ENCODE measurements around the gene SCO2. TPM values are rescaled to one million over a fixed set of nuclear protein-coding genes. Genes with fewer than 3 reads are reported as not detected.

Gene SCO2
- total RNA-seq, 1 donor from 2014 or later: 0.82 TPM

- FAIRE-seq: no peak
- DNase-seq (ENCODE audit: low spot score in 2 of 2): no peak
Observed at GRCh38 chr22:50483556-50483955, 41.8 kb downstream of the SCO2 start.

- no peak for FAIRE-seq
- DNase-seq (ENCODE audit: low spot score in 2 of 2): no peak
Observed at GRCh38 chr22:50483106-50483505, 42.3 kb downstream of the SCO2 start.

DNA sequence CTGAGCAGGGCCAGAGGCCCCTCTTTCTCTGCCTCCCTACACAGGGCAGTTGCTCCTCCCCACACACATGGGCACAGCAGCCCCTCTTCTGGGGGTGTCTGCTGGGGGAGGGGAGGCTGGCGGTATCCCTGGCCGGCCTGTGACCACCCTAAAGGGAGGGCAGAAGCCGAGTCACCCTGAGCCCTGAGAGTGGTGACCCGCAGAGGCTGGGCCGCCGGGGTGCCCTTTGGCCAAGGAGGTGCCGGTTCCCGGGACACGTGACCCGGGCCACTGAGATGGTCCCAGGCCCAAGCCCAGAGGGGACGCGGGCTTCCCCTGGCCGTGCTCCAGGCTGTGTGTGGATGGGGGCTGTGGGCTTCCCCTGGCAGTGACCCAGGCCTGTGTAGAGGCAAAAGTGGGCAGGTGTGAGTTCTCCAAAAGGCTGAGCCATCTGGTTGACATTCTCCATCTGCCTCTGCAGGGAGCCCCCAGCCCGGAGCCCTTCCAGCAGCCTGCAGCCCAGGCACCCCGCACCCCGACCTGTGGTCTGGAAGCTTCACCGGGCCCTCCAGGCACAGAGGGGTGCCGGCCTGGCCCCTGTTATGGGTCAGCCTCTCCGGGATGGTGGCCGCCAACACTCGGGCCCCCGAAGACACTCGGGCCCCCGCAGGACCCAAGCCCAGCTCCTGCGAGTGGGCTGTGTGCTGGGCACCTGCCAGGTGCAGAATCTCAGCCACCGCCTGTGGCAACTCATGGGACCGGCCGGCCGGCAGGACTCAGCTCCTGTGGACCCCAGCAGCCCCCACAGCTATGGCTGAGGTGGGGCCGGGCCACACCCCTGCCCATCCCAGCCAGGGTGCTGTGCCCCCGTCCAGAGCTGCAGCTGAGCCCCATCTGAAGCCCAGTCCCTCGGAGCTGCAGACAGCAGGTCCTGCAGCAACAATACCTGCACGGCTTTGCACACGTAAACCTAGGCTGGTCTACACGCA lies 43.0 kb downstream of the SCO2 start:
- FAIRE-seq (no peak), DNase-seq (ENCODE audit: low spot score in 2 of 2) (no peak)

GRCh38 chr22:50481440-50482106 lies 43.8 kb downstream of the SCO2 start, which contains the start of gene ADM2:
Gene ADM2 (plus strand): TSS chr22:50481543. CDS start chr22:50481848, 305 bp downstream.
- no peak for FAIRE-seq
- peak in 1 of 2 donors; percentile 64 for DNase-seq (ENCODE audit: low spot score in 2 of 2)

DNA sequence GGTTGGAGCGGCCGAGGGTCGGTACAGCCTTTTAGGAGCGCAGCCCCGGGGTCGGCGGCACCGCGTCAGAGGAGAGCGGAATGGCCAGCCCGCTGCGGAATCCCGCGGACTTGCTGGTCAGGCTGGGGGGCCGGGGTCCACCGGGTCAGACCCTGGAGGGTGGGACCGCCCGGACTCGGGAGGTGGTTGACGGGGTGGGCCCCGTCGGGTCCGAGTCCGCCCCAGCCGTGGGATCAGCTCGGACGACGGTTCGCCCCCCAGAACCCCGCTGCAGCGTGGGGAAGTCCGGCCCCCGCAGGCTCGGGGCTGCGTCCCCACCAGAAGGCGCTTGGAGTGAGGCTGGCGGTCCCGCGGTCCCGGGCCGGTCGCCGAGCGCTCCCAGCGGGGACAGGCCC lies 44.4 kb downstream of the SCO2 start:
- DNase-seq (ENCODE audit: low spot score in 2 of 2): no peak
- no peak for FAIRE-seq

DNA sequence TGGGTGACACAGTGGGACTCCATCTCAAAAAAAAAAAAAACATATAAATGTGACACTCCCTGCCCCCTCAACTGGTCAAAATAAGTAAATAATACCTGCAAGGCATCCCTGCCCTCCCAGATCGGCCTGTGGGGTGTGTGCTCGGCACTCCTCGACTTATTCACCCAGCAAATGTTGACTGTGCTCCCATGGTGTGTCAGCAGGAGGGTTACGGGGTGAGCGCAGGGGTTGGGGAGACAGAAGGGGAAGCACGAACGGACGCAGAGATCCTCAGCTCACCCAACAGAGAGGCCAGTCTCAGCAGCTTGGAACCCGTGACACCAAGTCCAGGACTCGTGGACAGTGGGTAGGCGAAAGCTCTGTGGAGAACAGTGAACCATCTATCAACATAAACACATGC lies 45.7 kb downstream of the SCO2 start:
- FAIRE-seq (no peak), DNase-seq (ENCODE audit: low spot score in 2 of 2) (no peak)

DNA sequence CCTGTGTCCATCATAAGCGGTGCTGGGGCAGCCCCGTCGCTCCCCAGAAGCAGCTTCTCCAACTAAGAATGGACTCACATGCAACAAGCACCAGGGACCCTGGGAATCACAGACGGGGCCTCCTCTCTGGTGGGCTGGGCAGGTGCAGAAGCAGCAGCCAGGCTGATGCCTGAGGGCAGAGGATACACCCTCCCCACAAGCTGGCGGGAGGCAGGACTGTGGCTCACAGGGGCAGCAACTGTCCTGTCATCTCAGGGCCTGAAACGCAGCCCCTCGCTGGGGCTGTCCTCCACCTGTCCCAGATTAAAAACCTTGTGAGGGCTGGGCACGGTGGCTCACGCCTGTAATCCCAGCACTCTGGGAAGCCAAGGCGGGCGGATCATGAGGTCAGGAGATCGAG lies 47.5 kb downstream of the SCO2 start:
- FAIRE-seq: no peak
- DNase-seq (ENCODE audit: low spot score in 2 of 2): no peak

DNA sequence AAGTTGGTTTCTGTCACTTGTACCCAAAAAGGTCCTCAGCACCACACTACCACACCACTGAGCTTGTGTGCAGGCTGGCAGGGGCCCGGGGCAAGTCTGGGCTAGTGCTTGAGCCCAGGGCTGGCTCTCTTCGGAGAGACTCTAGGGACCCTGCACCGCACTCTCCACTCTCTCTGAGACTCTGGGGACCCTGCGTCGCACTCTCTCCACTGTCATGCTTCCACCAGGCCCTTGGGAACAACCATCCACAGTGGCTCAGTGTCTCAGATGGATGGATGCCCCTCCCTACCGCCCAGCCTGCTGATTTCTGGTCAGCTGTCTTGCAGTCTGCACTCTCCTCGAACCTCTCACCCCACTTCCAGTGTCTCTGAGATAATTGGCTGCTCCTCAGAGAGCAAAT lies 48.5 kb downstream of the SCO2 start:
- FAIRE-seq (no peak), DNase-seq (ENCODE audit: low spot score in 2 of 2) (no peak)

DNA sequence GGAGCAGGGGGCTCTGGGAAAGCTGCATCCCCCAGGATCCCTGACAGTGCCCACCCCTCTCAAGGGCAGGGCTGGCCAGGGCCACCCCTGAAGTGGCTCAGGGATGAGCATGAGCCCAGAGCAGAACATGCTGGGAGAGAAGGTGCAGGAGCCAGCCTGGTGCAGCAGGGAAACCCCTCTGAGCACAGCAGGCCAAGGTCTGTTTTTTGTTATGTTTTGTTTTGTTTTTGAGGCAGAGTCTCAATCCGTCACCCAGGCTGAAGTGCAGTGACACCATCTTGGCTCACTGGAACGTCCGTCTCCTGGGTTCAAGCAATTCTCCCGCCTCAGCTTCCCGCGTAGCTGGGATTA lies 49.8 kb downstream of the SCO2 start:
- FAIRE-seq (no peak), DNase-seq (ENCODE audit: low spot score in 2 of 2) (no peak)

- FAIRE-seq (no peak), DNase-seq (ENCODE audit: low spot score in 2 of 2) (peak; percentile 100)
Observed at GRCh38 chr22:50474710-50475651, 50.4 kb downstream of the SCO2 start, which contains the start of gene SBF1. Gene SBF1 (minus strand): TSS chr22:50475035. CDS start chr22:50474840, 195 bp downstream.

GRCh38 chr22:50473855-50474671 lies 51.3 kb downstream of the SCO2 start:
- FAIRE-seq (no peak), DNase-seq (ENCODE audit: low spot score in 2 of 2) (peak in 1 of 2 donors; percentile 68)

Other genes with a start within 250 kb of the SCO2 start
- 44.4 TPM for gene PLXNB2, start 218.0 kb downstream of the SCO2 start, total RNA-seq
- 19.6 TPM for gene DENND6B, start 198.6 kb downstream of the SCO2 start, total RNA-seq
- 62.4 TPM for gene PPP6R2, start 182.3 kb downstream of the SCO2 start, total RNA-seq
- 89.3 TPM for gene SBF1, start 50.6 kb downstream of the SCO2 start, total RNA-seq
- not detected for gene ADM2, start 44.1 kb downstream of the SCO2 start, total RNA-seq
- gene MIOX, start 38.7 kb downstream of the SCO2 start, total RNA-seq: not detected
- gene LMF2, start 17.9 kb downstream of the SCO2 start, total RNA-seq: 11.8 TPM
- gene NCAPH2, start 17.4 kb downstream of the SCO2 start, total RNA-seq: 42.4 TPM
- 1.6 TPM for gene TYMP, start 4.4 kb upstream of the SCO2 start, total RNA-seq
- not detected for gene KLHDC7B, start 20.3 kb upstream of the SCO2 start, total RNA-seq
- not detected for gene SYCE3, start 37.3 kb upstream of the SCO2 start, total RNA-seq
- 5.7 TPM for gene CPT1B, start 52.8 kb upstream of the SCO2 start, total RNA-seq
- 28.1 TPM for gene CHKB, start 57.3 kb upstream of the SCO2 start, total RNA-seq
- gene MAPK8IP2, start 75.2 kb upstream of the SCO2 start, total RNA-seq: 60.3 TPM
- gene ARSA, start 102.6 kb upstream of the SCO2 start, total RNA-seq: 4.5 TPM
- 4.1 TPM for gene SHANK3, start 147.2 kb upstream of the SCO2 start, total RNA-seq
- gene ACR, start 212.6 kb upstream of the SCO2 start, total RNA-seq: not detected

Measured in frontal cortex (tissue), 4 donors.